Calu3 (cell line): ENCODE measurements around the gene RABAC1. TPM values are rescaled to one million over a fixed set of nuclear protein-coding genes. Genes with fewer than 3 reads are reported as not detected.

Experiments used
- BruUV-seq: library from RNA; stranded (reverse); fragments of 400-500 nt; replicated peaks from 2 replicates; lab custom pipeline; 2021; lab: Mats Ljungman, UMichigan
- CTCF ChIA-PET: fragments of 300-600 bp; sonication (Branson Sonifier 250); formaldehyde crosslinking; loops from one replicate; lab custom pipeline; 2022; ENCODE audit warnings: antibody characterized with exemption; lab: Charles Lee
- DNase-seq: peaks from one replicate; pipeline ENCODE4 v3.0.0; 2022
- H3K27ac Mint-ChIP-seq: one replicate; pipeline ENCODE4 v1.8.0; 2022; ENCODE audit warnings: mixed read lengths; ENCODE audit not compliant: unreplicated experiment
- H3K27me3 Mint-ChIP-seq: one replicate; pipeline ENCODE4 v1.8.0; 2022; ENCODE audit warnings: mixed read lengths; ENCODE audit not compliant: unreplicated experiment
- H3K36me3 Mint-ChIP-seq: one replicate; pipeline ENCODE4 v1.8.0; 2022; ENCODE audit warnings: mild to moderate bottlenecking, moderate library complexity, mixed read lengths; ENCODE audit not compliant: insufficient read depth, unreplicated experiment
- H3K4me1 Mint-ChIP-seq: one replicate; pipeline ENCODE4 v1.8.0; 2022; ENCODE audit warnings: mild to moderate bottlenecking, low read depth, mixed read lengths; ENCODE audit not compliant: unreplicated experiment
- H3K4me3 Mint-ChIP-seq: one replicate; pipeline ENCODE4 v1.8.0; 2022; ENCODE audit warnings: mild to moderate bottlenecking, low read depth, moderate library complexity, mixed read lengths; ENCODE audit not compliant: unreplicated experiment
- H3K9me3 Mint-ChIP-seq: one replicate; pipeline ENCODE4 v1.8.0; 2022; ENCODE audit warnings: low read depth, mixed read lengths; ENCODE audit not compliant: unreplicated experiment
- intact Hi-C: fragments of 100-400 bp; cut with micrococcal nuclease; formaldehyde crosslinking; loops from one replicate; pipeline ENCODE4 v1.10.0; 2022; ENCODE audit not compliant: unreplicated experiment
- total RNA-seq: library from RNA; stranded (reverse); gene quantifications from 2 replicates; pipeline ENCODE4 v1.2.3, GENCODE V29; 2022
- TF ChIP-seq, protein P1 (sequence below): fragments of 200-600 bp; IDR thresholded peaks from one replicate; pipeline ENCODE4 v1.8.0; 2022; ENCODE audit warnings: antibody characterized with exemption; ENCODE audit not compliant: unreplicated experiment

Gene RABAC1
- total RNA-seq, 1 experiment from 2014 or later, result 116 TPM

DNA sequence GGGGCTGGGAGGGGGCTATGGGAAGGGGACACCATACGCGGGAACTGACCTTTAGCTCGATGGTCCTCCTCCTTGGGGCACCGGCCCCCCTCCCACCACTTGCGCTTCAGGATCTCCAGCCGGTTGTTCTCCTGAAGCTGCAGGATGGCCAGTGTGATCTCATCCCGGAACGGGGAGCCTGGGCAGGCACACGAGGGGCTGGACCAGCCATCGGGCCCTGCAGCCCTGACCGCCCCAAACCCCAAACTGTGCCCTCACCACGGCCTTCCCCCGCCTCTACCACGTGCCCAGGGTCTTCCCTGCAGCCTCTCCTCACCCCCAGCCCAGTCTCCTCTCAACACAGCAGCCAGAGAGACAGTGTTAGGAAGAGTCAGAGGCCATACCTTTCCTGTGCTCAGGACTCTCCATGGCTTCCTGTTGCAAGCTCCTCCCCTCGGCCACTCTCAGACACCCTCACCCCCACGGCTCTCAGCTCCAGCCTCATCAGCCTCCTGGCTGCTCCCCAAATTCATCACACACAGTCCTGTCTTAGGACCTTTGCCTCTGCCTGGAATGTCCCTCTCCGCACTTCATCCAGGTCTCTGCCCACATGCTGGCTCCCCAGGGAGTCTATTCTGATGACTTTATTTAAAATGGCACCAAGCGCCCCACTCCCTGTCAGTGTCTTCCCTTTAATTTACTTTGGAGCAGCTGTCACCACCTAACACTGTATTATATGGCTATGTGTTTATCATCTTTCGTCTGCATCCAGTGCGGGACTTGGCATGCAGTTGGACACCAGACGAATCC, 44.6 kb upstream of the RABAC1 start:
- Mint-ChIP-seq H3K4me1 (peaks cover 12% of the 10 kb centered on the region), H3K27me3 (peaks cover 80% of the 10 kb centered on the region), H3K9me3 (peaks cover 2% of the 10 kb centered on the region), H3K4me3 (no peak overlapping the region), H3K27ac (no peak overlapping the region), H3K36me3 (peaks cover 3% of the 10 kb centered on the region)
- no TSS peak for BruUV-seq
- intact Hi-C loops, result no loop called here
- TF ChIP-seq, protein P1, sequence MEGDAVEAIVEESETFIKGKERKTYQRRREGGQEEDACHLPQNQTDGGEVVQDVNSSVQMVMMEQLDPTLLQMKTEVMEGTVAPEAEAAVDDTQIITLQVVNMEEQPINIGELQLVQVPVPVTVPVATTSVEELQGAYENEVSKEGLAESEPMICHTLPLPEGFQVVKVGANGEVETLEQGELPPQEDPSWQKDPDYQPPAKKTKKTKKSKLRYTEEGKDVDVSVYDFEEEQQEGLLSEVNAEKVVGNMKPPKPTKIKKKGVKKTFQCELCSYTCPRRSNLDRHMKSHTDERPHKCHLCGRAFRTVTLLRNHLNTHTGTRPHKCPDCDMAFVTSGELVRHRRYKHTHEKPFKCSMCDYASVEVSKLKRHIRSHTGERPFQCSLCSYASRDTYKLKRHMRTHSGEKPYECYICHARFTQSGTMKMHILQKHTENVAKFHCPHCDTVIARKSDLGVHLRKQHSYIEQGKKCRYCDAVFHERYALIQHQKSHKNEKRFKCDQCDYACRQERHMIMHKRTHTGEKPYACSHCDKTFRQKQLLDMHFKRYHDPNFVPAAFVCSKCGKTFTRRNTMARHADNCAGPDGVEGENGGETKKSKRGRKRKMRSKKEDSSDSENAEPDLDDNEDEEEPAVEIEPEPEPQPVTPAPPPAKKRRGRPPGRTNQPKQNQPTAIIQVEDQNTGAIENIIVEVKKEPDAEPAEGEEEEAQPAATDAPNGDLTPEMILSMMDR, result no peak
- no peak for DNase-seq
- CTCF ChIA-PET, result no interaction called here

DNA sequence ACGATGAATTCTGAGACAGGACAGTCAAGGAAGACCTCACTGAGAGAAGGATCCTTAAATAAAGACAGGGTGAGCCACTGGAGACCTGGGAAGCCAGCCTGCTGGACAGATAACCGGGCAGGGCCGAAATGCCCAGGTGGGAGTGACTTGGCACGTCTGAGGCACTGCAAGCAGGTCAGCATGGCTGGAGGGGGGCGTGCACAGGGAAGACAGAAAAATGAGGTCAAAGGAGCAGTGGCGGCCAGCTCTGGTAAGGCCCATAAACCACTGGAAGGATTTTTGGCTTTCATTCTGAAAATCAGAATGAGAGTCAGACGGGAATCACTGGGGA, 40.7 kb upstream of the RABAC1 start:
- TF ChIP-seq, protein P1, result no peak
- peaks cover 20% of the 10 kb centered on the region for H3K4me1 Mint-ChIP-seq
- CTCF ChIA-PET, result no interaction called here
- intact Hi-C loops, result loop anchor here (5.0 to 10.0 kb wide), 2 partner anchors 32 to 95 kb away; no protein-coding TSS in a partner anchor
- BruUV-seq, result no TSS peak
- DNase-seq, result no peak
- H3K4me3 Mint-ChIP-seq, result no peak overlapping the region
- H3K27ac Mint-ChIP-seq, result no peak overlapping the region
- no peaks in the 10 kb centered on the region for H3K9me3 Mint-ChIP-seq
- peaks cover 8% of the 10 kb centered on the region for H3K36me3 Mint-ChIP-seq
- H3K27me3 Mint-ChIP-seq, result peaks cover 97% of the 10 kb centered on the region

DNA sequence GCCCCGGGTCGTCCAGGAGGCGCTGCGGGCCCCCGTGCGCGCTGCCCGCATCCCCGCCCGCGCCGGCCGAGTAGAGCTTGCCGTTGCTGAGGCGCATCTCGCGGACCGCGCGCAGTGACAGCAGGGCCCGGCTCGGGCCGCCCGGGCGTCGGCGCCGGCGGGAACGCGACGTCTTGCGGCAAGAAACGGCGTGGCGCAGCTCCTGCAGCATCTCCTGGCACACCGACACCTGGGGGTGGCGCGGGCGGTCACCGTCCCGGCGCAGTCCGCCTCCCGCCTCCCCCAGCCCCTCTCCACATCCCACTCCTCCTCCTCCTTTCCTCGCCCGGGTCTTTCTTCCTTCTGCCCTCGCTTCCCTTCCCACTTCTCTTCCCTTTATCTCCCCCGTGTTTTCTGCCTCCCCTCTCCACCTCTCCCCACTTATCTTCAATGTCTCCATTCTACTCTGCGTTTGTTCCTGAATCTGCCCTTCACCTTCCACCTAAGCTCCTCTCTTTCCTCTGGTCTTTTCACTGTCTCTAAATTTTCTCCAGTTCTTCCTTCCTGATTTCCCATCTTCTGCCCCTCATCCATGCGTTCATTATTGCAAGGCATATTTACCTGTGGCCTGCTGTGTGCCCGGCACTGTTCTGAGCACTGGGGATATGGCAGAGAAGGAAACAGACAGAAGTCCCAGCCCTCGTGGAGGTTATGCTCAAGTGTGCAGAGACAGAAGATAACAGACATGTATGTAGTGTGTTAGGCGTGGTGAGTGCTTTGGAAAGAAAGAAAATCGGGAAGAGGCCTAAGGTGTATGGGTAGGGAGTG, 40.2 kb upstream of the RABAC1 start:
- Mint-ChIP-seq H3K27ac (peak overlapping the region; percentile 1), H3K4me3 (peak overlapping the region; percentile 15), H3K4me1 (peaks cover 20% of the 10 kb centered on the region), H3K36me3 (peaks cover 8% of the 10 kb centered on the region), H3K9me3 (no peaks in the 10 kb centered on the region), H3K27me3 (peaks cover 96% of the 10 kb centered on the region)
- intact Hi-C loops, result loop anchor here (5.0 to 10.0 kb wide), 2 partner anchors 33 to 96 kb away; no protein-coding TSS in a partner anchor
- peak; percentile 18 for DNase-seq
- TF ChIP-seq, protein P1, result no peak
- BruUV-seq, result no TSS peak
- CTCF ChIA-PET, result no interaction called here

DNA sequence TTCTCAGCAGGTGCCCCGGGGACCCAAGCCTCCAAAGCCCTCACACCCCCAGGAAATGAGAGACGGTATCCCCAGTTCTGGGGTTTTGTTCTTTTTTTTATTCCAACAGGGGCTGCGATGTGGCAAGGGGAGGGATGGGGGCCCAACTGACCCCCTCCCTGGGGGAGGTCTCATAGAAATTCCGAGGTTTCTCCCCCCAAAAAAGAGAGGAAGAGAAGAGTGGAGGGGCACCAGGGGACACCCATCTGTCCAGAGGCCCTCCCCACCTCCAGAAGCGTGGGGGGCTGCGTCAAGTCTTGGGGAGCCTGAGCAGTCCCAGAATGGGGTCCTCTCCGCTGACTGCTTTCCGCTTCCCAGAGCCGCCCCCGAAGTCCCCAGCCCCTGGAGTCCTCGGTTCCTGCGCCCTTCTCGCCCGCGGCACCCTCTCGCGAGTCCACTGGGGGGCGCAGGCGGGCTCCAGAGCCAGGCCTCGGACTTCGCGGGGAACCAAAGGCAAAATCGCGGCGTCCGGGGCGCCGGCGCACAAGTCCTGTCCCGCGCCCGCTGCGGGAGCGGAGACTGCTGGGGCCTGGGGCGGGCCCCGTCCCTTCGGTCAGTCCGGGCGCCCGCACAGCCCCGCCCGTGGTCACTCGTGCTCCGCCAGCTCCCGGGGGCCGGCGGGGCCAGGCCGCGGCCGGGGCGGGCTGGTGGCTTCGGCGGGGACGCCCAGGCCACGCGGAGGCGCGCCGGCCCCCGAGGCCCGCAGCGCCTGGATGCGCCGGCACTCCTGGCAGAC, 39.3 kb upstream of the RABAC1 start:
- CTCF ChIA-PET, result no interaction called here
- intact Hi-C loops, result loop anchor here (5.0 to 10.0 kb wide), 2 partner anchors 34 to 96 kb away; no protein-coding TSS in a partner anchor
- Mint-ChIP-seq H3K36me3 (peaks cover 8% of the 10 kb centered on the region), H3K9me3 (no peaks in the 10 kb centered on the region), H3K27ac (no peak overlapping the region), H3K27me3 (peaks cover 88% of the 10 kb centered on the region), H3K4me1 (peaks cover 20% of the 10 kb centered on the region), H3K4me3 (no peak overlapping the region)
- BruUV-seq, result no TSS peak
- DNase-seq, result peak; percentile 74
- TF ChIP-seq, protein P1, result peak; percentile 82
